ENCODE results near the gene CMIP.

DNA sequence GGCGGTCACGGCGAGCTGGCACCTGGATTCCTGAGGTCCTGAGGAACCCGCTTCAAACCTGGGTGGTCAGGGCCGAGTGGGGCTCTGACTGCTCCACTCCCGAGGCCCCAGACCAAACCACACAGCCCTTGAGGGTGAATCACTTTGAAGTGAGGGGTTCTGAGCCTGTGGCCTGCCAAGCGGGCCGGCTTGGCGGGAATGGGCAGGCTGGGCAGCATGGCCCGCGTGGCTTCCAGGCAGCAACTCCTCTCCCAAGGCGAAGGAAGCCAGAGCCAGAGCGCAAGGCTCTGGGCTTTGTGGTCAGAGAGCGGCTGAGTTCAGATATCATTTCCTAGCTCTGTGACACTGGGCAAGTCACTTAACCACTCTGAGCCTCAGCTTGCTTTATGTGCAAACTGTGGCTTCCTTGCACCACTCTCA, 42.7 kb downstream of the CMIP start:
- TF ChIP-seq, protein P1, sequence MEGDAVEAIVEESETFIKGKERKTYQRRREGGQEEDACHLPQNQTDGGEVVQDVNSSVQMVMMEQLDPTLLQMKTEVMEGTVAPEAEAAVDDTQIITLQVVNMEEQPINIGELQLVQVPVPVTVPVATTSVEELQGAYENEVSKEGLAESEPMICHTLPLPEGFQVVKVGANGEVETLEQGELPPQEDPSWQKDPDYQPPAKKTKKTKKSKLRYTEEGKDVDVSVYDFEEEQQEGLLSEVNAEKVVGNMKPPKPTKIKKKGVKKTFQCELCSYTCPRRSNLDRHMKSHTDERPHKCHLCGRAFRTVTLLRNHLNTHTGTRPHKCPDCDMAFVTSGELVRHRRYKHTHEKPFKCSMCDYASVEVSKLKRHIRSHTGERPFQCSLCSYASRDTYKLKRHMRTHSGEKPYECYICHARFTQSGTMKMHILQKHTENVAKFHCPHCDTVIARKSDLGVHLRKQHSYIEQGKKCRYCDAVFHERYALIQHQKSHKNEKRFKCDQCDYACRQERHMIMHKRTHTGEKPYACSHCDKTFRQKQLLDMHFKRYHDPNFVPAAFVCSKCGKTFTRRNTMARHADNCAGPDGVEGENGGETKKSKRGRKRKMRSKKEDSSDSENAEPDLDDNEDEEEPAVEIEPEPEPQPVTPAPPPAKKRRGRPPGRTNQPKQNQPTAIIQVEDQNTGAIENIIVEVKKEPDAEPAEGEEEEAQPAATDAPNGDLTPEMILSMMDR (conservative IDR thresholded peaks at IDR 0.05; ENCODE audit: low read depth, low read length): no peak
- TF ChIP-seq EZH2phosphoT487 (IDR thresholded peaks at IDR 0.05; ENCODE audit: borderline replicate concordance, low read length) (no peak), EZH2 (IDR thresholded peaks at IDR 0.05; ENCODE audit: low read length, unreplicated experiment) (no peak)
